Left lung (tissue), 10 donors: ENCODE results near the gene KCTD14. TPM values are rescaled to one million over a fixed set of nuclear protein-coding genes. Genes with fewer than 3 reads are reported as not detected.

ENCODE experiments used
- ATAC-seq: fragments of 200-7000 bp; cut with Tn5 transposase; one replicate; pipeline ENCODE4 v1.9.1; 2020; ENCODE audit warnings: moderate library complexity
- DNase-seq, 4 donors: peaks; one replicate each; pipeline ENCODE4 v3.0.0-alpha.2; 2013 to 2020
- H3K27ac ChIP-seq, 2 donors: fragments of 200-600 bp; sonication (generic) in 1 of 2; one replicate each; pipeline versions ENCODE4 v1.5.0 to v1.8.0; 2020 to 2021
- H3K27me3 ChIP-seq, 2 donors: fragments of 200-600 bp; sonication (generic) in 1 of 2; one replicate each; pipeline versions ENCODE4 v1.5.0 to v1.8.0; 2020 to 2021
- H3K36me3 ChIP-seq, 2 donors: fragments of 200-600 bp; sonication (generic) in 1 of 2; one replicate each; pipeline versions ENCODE4 v1.5.0 to v1.8.0; 2020 to 2021
- H3K4me1 ChIP-seq, 2 donors: fragments of 200-600 bp; one replicate each; pipeline ENCODE4 v1.8.0; 2021
- H3K4me3 ChIP-seq, 2 donors: fragments of 200-600 bp; sonication (generic) in 1 of 2; one replicate each; pipeline versions ENCODE4 v1.5.0 to v1.8.0; 2020 to 2021; ENCODE audit warnings: mild to moderate bottlenecking in 1 of 2
- H3K9me3 ChIP-seq, 2 donors: fragments of 200-600 bp; sonication (generic) in 1 of 2; one replicate each; pipeline versions ENCODE4 v1.5.0 to v1.8.0; 2020 to 2021
- CTCF ChIP-seq, 2 donors: fragments of 200-600 bp; sonication (generic) in 1 of 2; IDR thresholded peaks; one replicate each; pipeline versions ENCODE4 v1.5.0 to v1.8.0; 2021; ENCODE audit warnings: antibody characterized with exemption in 2 of 2
- intact Hi-C, 2 donors: fragments of 100-400 bp; cut with DNase I; formaldehyde crosslinking; loops; one replicate each; pipeline versions ENCODE4 v1.11.2 to v1.14.2; 2022
- polyA plus RNA-seq, 6 donors: library from polyadenylated mRNA; unstranded; fragments of 120-200 nt; gene quantifications; one replicate each; pipeline ENCODE4 v1.2.1, GENCODE V29; 2013; ENCODE audit not compliant: insufficient read length in 6 of 6
- total RNA-seq, 2 donors: library from RNA; stranded (reverse); fragmentation: NEBNext Ultra II Directional; extraction: Animal tissue kit (Norgen Biotek cat#: 25700); gene quantifications; one replicate each; pipeline ENCODE4 v1.2.1, GENCODE V29; 2021
- donor health status: DM: no; HTN: yes; CAD: no.
- donor health status: DM: no; HTN: no; CAD: no.

The KCTD14 gene
- total and polyA plus RNA-seq, 8 donors: 6.5 to 19.2 (median 8.8) TPM

- Histone ChIP-seq H3K9me3 (no peaks in the 10 kb centered on the region), H3K4me3 (no peak overlapping the region), H3K4me1 (peaks cover 7 to 9% of the 10 kb centered on the region in 2 donors), H3K27me3 (peaks cover 0 to 6% of the 10 kb centered on the region in 2 donors), H3K36me3 (no peaks in the 10 kb centered on the region), H3K27ac (no peak overlapping the region)
- ATAC-seq: no peak
- intact Hi-C loops: no loop called here
- TF ChIP-seq CTCF (IDR thresholded peaks at IDR 0.05): no peak
- no peak for DNase-seq
These were observed 4.7 kb upstream of the KCTD14 start for GRCh38 chr11:78027759-78028158.

GRCh38 chr11:78025378-78025777, 2.3 kb upstream of the KCTD14 start:
- H3K4me1 ChIP-seq: peaks cover 4 to 5% of the 10 kb centered on the region in 2 donors
- no peak for TF ChIP-seq CTCF (IDR thresholded peaks at IDR 0.05)
- H3K27ac ChIP-seq: no peak overlapping the region
- peaks cover 0 to 17% of the 10 kb centered on the region in 2 donors for H3K27me3 ChIP-seq
- no peak overlapping the region for H3K4me3 ChIP-seq
- no peaks in the 10 kb centered on the region for H3K9me3 ChIP-seq
- H3K36me3 ChIP-seq: no peaks in the 10 kb centered on the region
- DNase-seq: no peak
- intact Hi-C loops: no loop called here
- ATAC-seq: no peak

- intact Hi-C loops: no loop called here
- peaks cover 0 to 17% of the 10 kb centered on the region in 2 donors for H3K27me3 ChIP-seq
- H3K4me3 ChIP-seq: peak overlapping the region; percentile 45 to 50
- H3K9me3 ChIP-seq: no peaks in the 10 kb centered on the region
- TF ChIP-seq CTCF (IDR thresholded peaks at IDR 0.05): no peak
- no peaks in the 10 kb centered on the region for H3K36me3 ChIP-seq
- peak overlapping the region; percentile 47 to 62 for H3K27ac ChIP-seq
- peaks cover 0 to 2% of the 10 kb centered on the region in 2 donors for H3K4me1 ChIP-seq
- ATAC-seq (peak; percentile 5), DNase-seq (no peak)
These were observed 350 bp upstream of the KCTD14 start for GRCh38 chr11:78023426-78023825.

- ATAC-seq (peak; percentile 26), DNase-seq (no peak)
- Histone ChIP-seq H3K27me3 (peaks cover 0 to 17% of the 10 kb centered on the region in 2 donors), H3K36me3 (peaks cover 0 to 7% of the 10 kb centered on the region in 2 donors), H3K4me3 (peak overlapping the region in 1 of 2 donors; percentile 45), H3K27ac (no peak overlapping the region), H3K9me3 (no peaks in the 10 kb centered on the region), H3K4me1 (peaks cover 0 to 2% of the 10 kb centered on the region in 2 donors)
- TF ChIP-seq CTCF (IDR thresholded peaks at IDR 0.05): no peak
- intact Hi-C loops: no loop called here
These were observed 1.5 kb downstream of the KCTD14 start for GRCh38 chr11:78021611-78022010.

- peaks cover 0 to 14% of the 10 kb centered on the region in 2 donors for H3K36me3 ChIP-seq
- H3K4me1 ChIP-seq: peaks cover 0 to 2% of the 10 kb centered on the region in 2 donors
- peak; percentile 7 for ATAC-seq
- peaks cover 0 to 17% of the 10 kb centered on the region in 2 donors for H3K27me3 ChIP-seq
- H3K9me3 ChIP-seq: no peaks in the 10 kb centered on the region
- H3K4me3 ChIP-seq: no peak overlapping the region
- TF ChIP-seq CTCF (IDR thresholded peaks at IDR 0.05): no peak
- intact Hi-C loops: no loop called here
- H3K27ac ChIP-seq: no peak overlapping the region
- no peak for DNase-seq
These were observed 2.8 kb downstream of the KCTD14 start for GRCh38 chr11:78020246-78020645.
